Liver (tissue), 3 donors: ENCODE data around the gene ZNF132.

Experiments
- EGR1 ChIP-seq, 2 donors: IDR thresholded peaks; 2 replicates each; pipeline ENCODE4 v1.6.1; 2016 to 2018; ENCODE audit warnings: antibody characterized with exemption in 2 of 2, low read depth in 2 of 2
- GABPA ChIP-seq, 2 donors: IDR thresholded peaks in 1 of 2; conservative IDR thresholded peaks in 1 of 2; 2 replicates each; pipeline ENCODE4 v1.6.1; 2016; ENCODE audit warnings: antibody characterized with exemption in 2 of 2, mild to moderate bottlenecking in 1 of 2, moderate library complexity in 1 of 2
- RAD21 ChIP-seq, 2 donors: IDR thresholded peaks; 2 replicates each; pipeline ENCODE4 v1.6.1; 2016; ENCODE audit warnings: antibody characterized with exemption in 2 of 2, mild to moderate bottlenecking in 2 of 2
- TAF1 ChIP-seq: conservative IDR thresholded peaks from 2 replicates; pipeline ENCODE4 v1.6.1; 2016; ENCODE audit warnings: antibody characterized with exemption, mild to moderate bottlenecking
- YY1 ChIP-seq: IDR thresholded peaks from 2 replicates; pipeline ENCODE4 v1.6.1; 2016; ENCODE audit warnings: antibody characterized with exemption, mild to moderate bottlenecking
- TF ChIP-seq, protein P1 (sequence below): fragments of 150-350 bp; IDR thresholded peaks from 2 replicates; pipeline ENCODE4 v1.5.1; 2017; ENCODE audit warnings: improper control_type of control experiment, low read depth, low read length; ENCODE audit not compliant: missing input control
- TF ChIP-seq, protein P2 (sequence below): IDR thresholded peaks from 2 replicates; pipeline ENCODE4 v1.6.1; 2016; ENCODE audit warnings: antibody characterized with exemption
- TF ChIP-seq, protein P3 (sequence below): IDR thresholded peaks from 2 replicates; pipeline ENCODE4 v1.6.1; 2016; ENCODE audit warnings: antibody characterized with exemption
- TF ChIP-seq, protein P4 (sequence below): IDR thresholded peaks from 2 replicates; pipeline ENCODE4 v1.6.1; 2016; ENCODE audit warnings: antibody characterized with exemption, mild to moderate bottlenecking
- donor health status: healthy.
- donor health status: healthy.

DNA sequence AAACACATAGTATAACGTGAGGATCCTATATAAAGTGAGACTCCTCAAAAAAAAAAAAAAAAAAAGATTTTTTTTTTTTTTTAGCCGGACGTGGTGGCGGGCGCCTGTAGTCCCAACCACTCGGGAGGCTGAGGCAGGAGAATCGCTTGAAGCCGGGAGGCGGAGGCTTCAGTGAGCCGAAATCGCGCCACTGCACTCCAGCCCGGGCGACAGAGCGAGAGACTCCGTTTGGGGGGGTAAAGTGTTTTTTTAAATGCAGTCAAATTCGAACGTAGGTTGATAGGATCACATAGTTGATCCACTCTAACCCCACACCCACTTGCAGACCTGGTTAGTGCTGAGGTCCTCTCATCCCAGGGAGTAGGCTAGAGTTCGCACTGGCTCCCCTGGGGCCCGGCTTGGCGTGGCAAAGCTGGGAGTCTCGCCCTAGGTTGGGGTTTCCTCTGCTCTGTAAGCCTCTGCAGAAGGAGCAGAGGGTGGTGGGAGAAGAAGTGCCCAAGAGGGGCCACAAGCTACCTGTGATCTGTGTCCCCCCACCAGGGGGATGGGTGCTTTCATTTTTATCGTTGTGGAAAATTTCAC is 38.0 kb downstream of the ZNF132 start:
- TF ChIP-seq, protein P1, sequence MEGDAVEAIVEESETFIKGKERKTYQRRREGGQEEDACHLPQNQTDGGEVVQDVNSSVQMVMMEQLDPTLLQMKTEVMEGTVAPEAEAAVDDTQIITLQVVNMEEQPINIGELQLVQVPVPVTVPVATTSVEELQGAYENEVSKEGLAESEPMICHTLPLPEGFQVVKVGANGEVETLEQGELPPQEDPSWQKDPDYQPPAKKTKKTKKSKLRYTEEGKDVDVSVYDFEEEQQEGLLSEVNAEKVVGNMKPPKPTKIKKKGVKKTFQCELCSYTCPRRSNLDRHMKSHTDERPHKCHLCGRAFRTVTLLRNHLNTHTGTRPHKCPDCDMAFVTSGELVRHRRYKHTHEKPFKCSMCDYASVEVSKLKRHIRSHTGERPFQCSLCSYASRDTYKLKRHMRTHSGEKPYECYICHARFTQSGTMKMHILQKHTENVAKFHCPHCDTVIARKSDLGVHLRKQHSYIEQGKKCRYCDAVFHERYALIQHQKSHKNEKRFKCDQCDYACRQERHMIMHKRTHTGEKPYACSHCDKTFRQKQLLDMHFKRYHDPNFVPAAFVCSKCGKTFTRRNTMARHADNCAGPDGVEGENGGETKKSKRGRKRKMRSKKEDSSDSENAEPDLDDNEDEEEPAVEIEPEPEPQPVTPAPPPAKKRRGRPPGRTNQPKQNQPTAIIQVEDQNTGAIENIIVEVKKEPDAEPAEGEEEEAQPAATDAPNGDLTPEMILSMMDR = no peak
- TF ChIP-seq, protein P2, sequence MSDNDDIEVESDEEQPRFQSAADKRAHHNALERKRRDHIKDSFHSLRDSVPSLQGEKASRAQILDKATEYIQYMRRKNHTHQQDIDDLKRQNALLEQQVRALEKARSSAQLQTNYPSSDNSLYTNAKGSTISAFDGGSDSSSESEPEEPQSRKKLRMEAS = no peak
- TF ChIP-seq, protein P3, sequence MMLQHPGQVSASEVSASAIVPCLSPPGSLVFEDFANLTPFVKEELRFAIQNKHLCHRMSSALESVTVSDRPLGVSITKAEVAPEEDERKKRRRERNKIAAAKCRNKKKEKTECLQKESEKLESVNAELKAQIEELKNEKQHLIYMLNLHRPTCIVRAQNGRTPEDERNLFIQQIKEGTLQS = no peak
- TF ChIP-seq, protein P4, sequence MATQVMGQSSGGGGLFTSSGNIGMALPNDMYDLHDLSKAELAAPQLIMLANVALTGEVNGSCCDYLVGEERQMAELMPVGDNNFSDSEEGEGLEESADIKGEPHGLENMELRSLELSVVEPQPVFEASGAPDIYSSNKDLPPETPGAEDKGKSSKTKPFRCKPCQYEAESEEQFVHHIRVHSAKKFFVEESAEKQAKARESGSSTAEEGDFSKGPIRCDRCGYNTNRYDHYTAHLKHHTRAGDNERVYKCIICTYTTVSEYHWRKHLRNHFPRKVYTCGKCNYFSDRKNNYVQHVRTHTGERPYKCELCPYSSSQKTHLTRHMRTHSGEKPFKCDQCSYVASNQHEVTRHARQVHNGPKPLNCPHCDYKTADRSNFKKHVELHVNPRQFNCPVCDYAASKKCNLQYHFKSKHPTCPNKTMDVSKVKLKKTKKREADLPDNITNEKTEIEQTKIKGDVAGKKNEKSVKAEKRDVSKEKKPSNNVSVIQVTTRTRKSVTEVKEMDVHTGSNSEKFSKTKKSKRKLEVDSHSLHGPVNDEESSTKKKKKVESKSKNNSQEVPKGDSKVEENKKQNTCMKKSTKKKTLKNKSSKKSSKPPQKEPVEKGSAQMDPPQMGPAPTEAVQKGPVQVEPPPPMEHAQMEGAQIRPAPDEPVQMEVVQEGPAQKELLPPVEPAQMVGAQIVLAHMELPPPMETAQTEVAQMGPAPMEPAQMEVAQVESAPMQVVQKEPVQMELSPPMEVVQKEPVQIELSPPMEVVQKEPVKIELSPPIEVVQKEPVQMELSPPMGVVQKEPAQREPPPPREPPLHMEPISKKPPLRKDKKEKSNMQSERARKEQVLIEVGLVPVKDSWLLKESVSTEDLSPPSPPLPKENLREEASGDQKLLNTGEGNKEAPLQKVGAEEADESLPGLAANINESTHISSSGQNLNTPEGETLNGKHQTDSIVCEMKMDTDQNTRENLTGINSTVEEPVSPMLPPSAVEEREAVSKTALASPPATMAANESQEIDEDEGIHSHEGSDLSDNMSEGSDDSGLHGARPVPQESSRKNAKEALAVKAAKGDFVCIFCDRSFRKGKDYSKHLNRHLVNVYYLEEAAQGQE = no peak
- no peak for TF ChIP-seq EGR1 (IDR thresholded peaks at IDR 0.05; ENCODE audit: low read depth in 2 of 2)
- TF ChIP-seq GABPA (IDR thresholded peaks at IDR 0.05 in 1 of 2, conservative IDR thresholded peaks at IDR 0.05 in 1 of 2) = no peak
- TF ChIP-seq RAD21 (IDR thresholded peaks at IDR 0.05) = no peak
- TF ChIP-seq TAF1 = no peak
- TF ChIP-seq YY1 = no peak
